OCI-LY1 (cell line): ENCODE data around the gene E2F3.

Experiments
- EZH2 ChIP-seq: fragments of 200-600 bp; sonication (generic), shearing (Covaris generic); IDR thresholded peaks from 2 replicates; pipeline ENCODE4 v1.8.0; 2017; ENCODE audit warnings: borderline replicate concordance, mixed run types, mild to moderate bottlenecking, antibody characterized with exemption, low read length, moderate library complexity, mixed read lengths
- TF ChIP-seq, protein P1 (sequence below): fragments of 200-600 bp; sonication (generic), shearing (Covaris generic); IDR thresholded peaks from 2 replicates; pipeline ENCODE4 v1.5.1; 2017; ENCODE audit warnings: mild to moderate bottlenecking, antibody characterized with exemption, low read length, moderate library complexity, mixed read lengths

DNA sequence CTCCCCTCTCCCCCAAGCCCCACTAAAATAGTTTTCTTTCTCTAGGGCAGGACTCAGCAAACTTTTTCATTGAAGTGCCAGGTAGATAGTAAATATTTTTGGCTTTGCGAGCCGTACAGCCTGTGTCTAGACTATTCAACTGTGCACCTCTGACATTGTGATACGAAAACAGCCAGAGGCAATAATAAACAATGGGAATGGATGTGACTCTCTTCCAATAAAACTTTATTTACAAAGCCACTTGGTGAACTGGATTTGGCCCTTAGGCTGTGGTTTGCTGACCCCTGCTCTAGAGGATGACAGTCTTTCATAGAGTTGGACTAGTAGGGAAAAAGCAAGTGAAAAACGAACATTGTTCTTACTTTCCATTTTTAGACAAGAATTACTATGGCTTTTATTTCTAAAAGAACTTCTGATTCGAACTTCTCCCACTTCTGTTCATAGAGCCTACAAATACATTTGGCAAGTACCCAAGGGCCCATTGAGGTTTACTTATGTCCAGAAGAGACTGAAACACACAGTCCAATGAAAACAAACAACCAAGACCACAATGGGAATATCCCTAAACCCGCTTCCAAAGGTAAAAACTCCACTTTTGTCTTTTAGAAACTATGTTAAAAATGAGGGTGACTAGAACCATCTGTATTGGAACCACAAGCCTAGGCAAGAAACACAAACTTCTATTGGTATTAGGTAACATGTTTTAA is 86.1 kb downstream of the E2F3 start:
- no peak for TF ChIP-seq EZH2
- TF ChIP-seq, protein P1, sequence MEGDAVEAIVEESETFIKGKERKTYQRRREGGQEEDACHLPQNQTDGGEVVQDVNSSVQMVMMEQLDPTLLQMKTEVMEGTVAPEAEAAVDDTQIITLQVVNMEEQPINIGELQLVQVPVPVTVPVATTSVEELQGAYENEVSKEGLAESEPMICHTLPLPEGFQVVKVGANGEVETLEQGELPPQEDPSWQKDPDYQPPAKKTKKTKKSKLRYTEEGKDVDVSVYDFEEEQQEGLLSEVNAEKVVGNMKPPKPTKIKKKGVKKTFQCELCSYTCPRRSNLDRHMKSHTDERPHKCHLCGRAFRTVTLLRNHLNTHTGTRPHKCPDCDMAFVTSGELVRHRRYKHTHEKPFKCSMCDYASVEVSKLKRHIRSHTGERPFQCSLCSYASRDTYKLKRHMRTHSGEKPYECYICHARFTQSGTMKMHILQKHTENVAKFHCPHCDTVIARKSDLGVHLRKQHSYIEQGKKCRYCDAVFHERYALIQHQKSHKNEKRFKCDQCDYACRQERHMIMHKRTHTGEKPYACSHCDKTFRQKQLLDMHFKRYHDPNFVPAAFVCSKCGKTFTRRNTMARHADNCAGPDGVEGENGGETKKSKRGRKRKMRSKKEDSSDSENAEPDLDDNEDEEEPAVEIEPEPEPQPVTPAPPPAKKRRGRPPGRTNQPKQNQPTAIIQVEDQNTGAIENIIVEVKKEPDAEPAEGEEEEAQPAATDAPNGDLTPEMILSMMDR: no peak
